SK-N-MC (cell line): Measurements from ENCODE around the gene ATG9B.

Experiments
- EZH2 ChIP-seq: fragments of 200-600 bp; sonication (generic); IDR thresholded peaks from one replicate; pipeline ENCODE4 v1.6.1; 2017; ENCODE audit warnings: antibody characterized with exemption
- POLR2AphosphoS5 ChIP-seq: IDR thresholded peaks from 2 replicates; pipeline ENCODE4 v1.6.1; 2012; ENCODE audit warnings: mild to moderate bottlenecking, low read depth, low read length, borderline replicate concordance

DNA sequence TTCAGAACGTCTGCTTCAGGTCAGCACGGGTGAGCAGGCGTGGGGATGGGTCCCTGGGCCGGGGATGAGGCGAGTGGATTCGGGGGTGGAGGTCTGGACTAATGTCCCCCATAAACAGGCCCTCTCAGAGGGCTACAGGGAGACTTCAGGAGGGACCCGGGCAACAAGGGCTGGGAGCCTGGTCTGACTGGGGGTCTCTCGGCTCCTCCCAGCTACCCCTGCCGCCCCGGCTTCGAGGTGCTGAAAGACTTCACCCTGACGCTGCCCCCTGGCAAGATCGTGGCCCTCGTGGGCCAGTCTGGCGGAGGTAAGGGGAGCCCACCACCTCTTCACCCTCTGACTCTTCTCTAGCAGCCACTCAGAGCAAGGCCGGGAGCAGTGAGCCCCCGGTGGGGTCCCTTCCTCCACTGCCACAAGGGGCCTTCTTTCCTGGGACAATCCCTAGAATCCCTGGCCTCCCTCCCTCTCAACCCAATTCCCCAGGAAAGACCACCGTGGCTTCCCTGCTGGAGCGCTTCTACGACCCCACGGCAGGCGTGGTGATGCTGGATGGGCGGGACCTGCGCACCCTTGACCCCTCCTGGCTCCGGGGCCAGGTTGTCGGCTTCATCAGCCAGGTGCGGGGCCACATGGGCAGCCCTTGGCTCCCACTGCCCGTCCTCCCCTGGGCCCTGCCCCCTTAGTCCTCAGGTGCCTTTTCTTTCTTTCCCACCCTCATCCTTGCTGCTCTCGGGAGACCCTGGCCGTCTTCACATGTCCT lies 16.5 kb upstream of the ATG9B start:
- TF ChIP-seq EZH2 (no peak), POLR2AphosphoS5 (no peak)
